Calu3 (cell line): ENCODE results near the gene TJP3. TPM values are rescaled to one million over a fixed set of nuclear protein-coding genes. Genes with fewer than 3 reads are reported as not detected.

Experiments used
- BruUV-seq: library from RNA; stranded (reverse); fragments of 400-500 nt; replicated peaks from 2 replicates; lab custom pipeline; 2021; lab: Mats Ljungman, UMichigan
- CTCF ChIA-PET: fragments of 300-600 bp; sonication (Branson Sonifier 250); formaldehyde crosslinking; loops from one replicate; lab custom pipeline; 2022; ENCODE audit warnings: antibody characterized with exemption; lab: Charles Lee
- DNase-seq: peaks from one replicate; pipeline ENCODE4 v3.0.0; 2022
- H3K27ac Mint-ChIP-seq: one replicate; pipeline ENCODE4 v1.8.0; 2022; ENCODE audit warnings: mixed read lengths; ENCODE audit not compliant: unreplicated experiment
- H3K27me3 Mint-ChIP-seq: one replicate; pipeline ENCODE4 v1.8.0; 2022; ENCODE audit warnings: mixed read lengths; ENCODE audit not compliant: unreplicated experiment
- H3K36me3 Mint-ChIP-seq: one replicate; pipeline ENCODE4 v1.8.0; 2022; ENCODE audit warnings: mild to moderate bottlenecking, moderate library complexity, mixed read lengths; ENCODE audit not compliant: insufficient read depth, unreplicated experiment
- H3K4me1 Mint-ChIP-seq: one replicate; pipeline ENCODE4 v1.8.0; 2022; ENCODE audit warnings: mild to moderate bottlenecking, low read depth, mixed read lengths; ENCODE audit not compliant: unreplicated experiment
- H3K4me3 Mint-ChIP-seq: one replicate; pipeline ENCODE4 v1.8.0; 2022; ENCODE audit warnings: mild to moderate bottlenecking, low read depth, moderate library complexity, mixed read lengths; ENCODE audit not compliant: unreplicated experiment
- H3K9me3 Mint-ChIP-seq: one replicate; pipeline ENCODE4 v1.8.0; 2022; ENCODE audit warnings: low read depth, mixed read lengths; ENCODE audit not compliant: unreplicated experiment
- CTCF ChIP-seq: fragments of 200-600 bp; IDR thresholded peaks from one replicate; pipeline ENCODE4 v1.8.0; 2022; ENCODE audit warnings: antibody characterized with exemption; ENCODE audit not compliant: unreplicated experiment
- intact Hi-C: fragments of 100-400 bp; cut with micrococcal nuclease; formaldehyde crosslinking; loops from one replicate; pipeline ENCODE4 v1.10.0; 2022; ENCODE audit not compliant: unreplicated experiment
- total RNA-seq: library from RNA; stranded (reverse); gene quantifications from 2 replicates; pipeline ENCODE4 v1.2.3, GENCODE V29; 2022

The TJP3 gene
- total RNA-seq, 1 experiment from 2014 or later = 84.8 TPM

GRCh38 chr19:3721131-3721886, 13.1 kb downstream of the TJP3 start:
- no peak for TF ChIP-seq CTCF
- peak; percentile 95 for DNase-seq
- peak overlapping the region; percentile 74 for H3K4me3 Mint-ChIP-seq
- peaks cover 9% of the 10 kb centered on the region for H3K4me1 Mint-ChIP-seq
- BruUV-seq = no TSS peak
- intact Hi-C loops = no loop called here
- H3K9me3 Mint-ChIP-seq = no peaks in the 10 kb centered on the region
- peaks cover 42% of the 10 kb centered on the region for H3K36me3 Mint-ChIP-seq
- CTCF ChIA-PET = interaction anchor here (1.1 kb wide), 2 partner anchors 11 to 12 kb away, joined by 3 to 4 read pairs; no protein-coding TSS in a partner anchor
- no peaks in the 10 kb centered on the region for H3K27me3 Mint-ChIP-seq
- H3K27ac Mint-ChIP-seq = peak overlapping the region; percentile 56

- Mint-ChIP-seq H3K36me3 (peaks cover 35% of the 10 kb centered on the region), H3K27ac (peak overlapping the region; percentile 56), H3K4me1 (peaks cover 9% of the 10 kb centered on the region), H3K9me3 (no peaks in the 10 kb centered on the region), H3K27me3 (no peaks in the 10 kb centered on the region), H3K4me3 (peak overlapping the region; percentile 74)
- no peak for TF ChIP-seq CTCF
- intact Hi-C loops = no loop called here
- BruUV-seq = no TSS peak
- DNase-seq = no peak
- CTCF ChIA-PET = interaction anchor here (0.6 to 1.1 kb wide), 3 partner anchors 12 to 72 kb away, joined by 3 to 9 read pairs (median 4); no protein-coding TSS in a partner anchor
These were observed 13.8 kb downstream of the TJP3 start for GRCh38 chr19:3721887-3722442.

- H3K27me3 Mint-ChIP-seq = no peaks in the 10 kb centered on the region
- peaks cover 9% of the 10 kb centered on the region for H3K4me1 Mint-ChIP-seq
- peak overlapping the region; percentile 74 for H3K4me3 Mint-ChIP-seq
- DNase-seq = peak; percentile 61
- TF ChIP-seq CTCF = no peak
- CTCF ChIA-PET = interaction anchor here (0.6 to 1.1 kb wide), 3 partner anchors 12 to 71 kb away, joined by 3 to 9 read pairs (median 4); no protein-coding TSS in a partner anchor
- peaks cover 34% of the 10 kb centered on the region for H3K36me3 Mint-ChIP-seq
- peak overlapping the region; percentile 56 for H3K27ac Mint-ChIP-seq
- intact Hi-C loops = no loop called here
- no TSS peak for BruUV-seq
- no peaks in the 10 kb centered on the region for H3K9me3 Mint-ChIP-seq
These were observed 14.4 kb downstream of the TJP3 start for GRCh38 chr19:3722443-3723109.

- Mint-ChIP-seq H3K27me3 (no peaks in the 10 kb centered on the region), H3K4me3 (peak overlapping the region; percentile 74), H3K27ac (no peak overlapping the region), H3K4me1 (peaks cover 9% of the 10 kb centered on the region), H3K9me3 (no peaks in the 10 kb centered on the region), H3K36me3 (peaks cover 30% of the 10 kb centered on the region)
- no peak for DNase-seq
- BruUV-seq = no TSS peak
- intact Hi-C loops = no loop called here
- CTCF ChIA-PET = no interaction called here
- no peak for TF ChIP-seq CTCF
These were observed 14.9 kb downstream of the TJP3 start for GRCh38 chr19:3723110-3723488.
